SK-N-SH (cell line): ENCODE data around the gene EOGT. TPM values are rescaled to one million over a fixed set of nuclear protein-coding genes. Genes with fewer than 3 reads are reported as not detected.

Experiments used
- CTCF ChIA-PET: fragments of 300-600, 350-600 bp; formaldehyde crosslinking; extraction: SDS; loops from one replicate; lab custom pipeline; 2021; lab: Yijun Ruan, JAX
- POLR2A ChIA-PET: fragments of 350-600 bp; sonication (Branson Sonifier 250); formaldehyde crosslinking; extraction: SDS; loops from one replicate; lab custom pipeline; 2020; ENCODE audit warnings: antibody characterized with exemption, inconsistent platforms; lab: Yijun Ruan, JAX
- DNase-seq: peaks from one replicate; pipeline ENCODE4 v3.0.0; 2012
- H2AFZ ChIP-seq: fragments of 200-600 bp; sonication (generic); 2 replicates; pipeline ENCODE4 v1.8.1; 2016; ENCODE audit warnings: antibody characterized with exemption, mild to moderate bottlenecking, low read depth
- H3F3A ChIP-seq: fragments of 200-600 bp; sonication (generic); replicated peaks from 2 replicates; pipeline ENCODE3; 2016; ENCODE audit warnings: antibody characterized with exemption, mild to moderate bottlenecking; ENCODE audit not compliant: insufficient read depth
- H3K27ac ChIP-seq, 2 experiments: fragments of 200-500 bp in 1 of 2; fragments of 200-600 bp in 1 of 2; sonication (Bioruptor generic) in 1 of 2; sonication (generic), shearing (Covaris generic) in 1 of 2; 2 replicates each; pipeline versions ENCODE4 v1.5.1 to v1.6.1; 2014 to 2016; ENCODE audit warnings: low read depth in 2 of 2, inconsistent platforms in 1 of 2, low read length in 1 of 2, mild to moderate bottlenecking in 1 of 2, mixed read lengths in 1 of 2
- H3K27me3 ChIP-seq: fragments of 200-600 bp; sonication (generic), shearing (Covaris generic); 2 replicates; pipeline ENCODE4 v1.6.1; 2016; ENCODE audit warnings: mixed run types; ENCODE audit not compliant: insufficient read depth
- H3K36me3 ChIP-seq, 2 experiments: fragments of 200-500 bp in 1 of 2; fragments of 200-600 bp in 1 of 2; sonication (Bioruptor generic) in 1 of 2; sonication (generic) in 1 of 2; replicated peaks in 1 of 2; 2 replicates each; pipeline versions ENCODE3 to v1.5.1; 2014 to 2016; ENCODE audit warnings: low read length in 1 of 2, mild to moderate bottlenecking in 1 of 2; ENCODE audit not compliant: insufficient read depth in 2 of 2, control insufficient read depth in 1 of 2
- H3K4me1 ChIP-seq, 2 experiments: fragments of 200-500 bp in 1 of 2; fragments of 200-600 bp in 1 of 2; sonication (Bioruptor generic) in 1 of 2; sonication (generic), shearing (Covaris generic) in 1 of 2; 2 replicates each; pipeline versions ENCODE4 v1.5.1 to v1.6.1; 2014 to 2016; ENCODE audit warnings: low read depth in 1 of 2, low read length in 1 of 2, mixed run types in 1 of 2; ENCODE audit not compliant: insufficient read depth in 2 of 2, control insufficient read depth in 1 of 2
- H3K4me2 ChIP-seq: fragments of 200-600 bp; sonication (generic), shearing (Covaris generic); 2 replicates; pipeline ENCODE4 v1.6.1; 2017; ENCODE audit warnings: mixed run types
- H3K4me3 ChIP-seq, 2 experiments: fragments of 200-500 bp in 1 of 2; fragments of 200-600 bp in 1 of 2; sonication (Bioruptor generic) in 1 of 2; sonication (generic), shearing (Covaris generic) in 1 of 2; 2 replicates each; pipeline versions ENCODE4 v1.5.1 to v1.8.1; 2014 to 2016; ENCODE audit warnings: low read depth in 2 of 2, inconsistent platforms in 1 of 2, low read length in 1 of 2, mild to moderate bottlenecking in 1 of 2, mixed read lengths in 1 of 2, moderate library complexity in 1 of 2
- H3K79me2 ChIP-seq: fragments of 200-600 bp; sonication (generic); 2 replicates; pipeline ENCODE4 v1.8.1; 2017; ENCODE audit warnings: mild to moderate bottlenecking; ENCODE audit not compliant: insufficient read depth
- H3K9ac ChIP-seq: fragments of 200-600 bp; sonication (generic); 2 replicates; pipeline ENCODE4 v1.6.1; 2017; ENCODE audit warnings: mixed run types
- H3K9me2 ChIP-seq: fragments of 200-600 bp; sonication (generic); 2 replicates; pipeline ENCODE4 v1.6.1; 2017; ENCODE audit warnings: mixed run types
- H3K9me3 ChIP-seq: fragments of 200-600 bp; sonication (generic); 2 replicates; pipeline ENCODE4 v1.6.1; 2017; ENCODE audit warnings: mixed run types, mild to moderate bottlenecking, moderate library complexity
- H4K20me1 ChIP-seq: fragments of 200-600 bp; sonication (generic); 2 replicates; pipeline ENCODE4 v1.6.1; 2017; ENCODE audit warnings: mild to moderate bottlenecking, mixed run types; ENCODE audit not compliant: insufficient read depth
- EZH2phosphoT487 ChIP-seq: fragments of 200-600 bp; sonication (generic); IDR thresholded peaks from 2 replicates; pipeline ENCODE4 v1.6.1; 2017; ENCODE audit warnings: low read depth, mixed run types, mild to moderate bottlenecking, antibody characterized with exemption, moderate library complexity, borderline replicate concordance
- FOSL2 ChIP-seq: IDR thresholded peaks from 2 replicates; pipeline ENCODE4 v1.4.0; 2012; ENCODE audit warnings: low read depth, mild to moderate bottlenecking, moderate library complexity, borderline replicate concordance
- FOXJ3 ChIP-seq: sonication (generic); formaldehyde crosslinking; IDR thresholded peaks from 2 replicates; pipeline ENCODE4 v1.5.1; 2020; ENCODE audit warnings: mild to moderate bottlenecking, missing genetic modification reagents
- GABPA ChIP-seq: IDR thresholded peaks from 2 replicates; pipeline ENCODE4 v1.4.0; 2012; ENCODE audit warnings: low read depth, mild to moderate bottlenecking
- MEF2A ChIP-seq: IDR thresholded peaks from 2 replicates; pipeline ENCODE4 v1.4.0; 2012; ENCODE audit warnings: low read depth, borderline replicate concordance
- NRF1 ChIP-seq: IDR thresholded peaks from 2 replicates; pipeline ENCODE4 v1.6.1; 2012; ENCODE audit warnings: low read depth, mild to moderate bottlenecking, low read length
- PBX3 ChIP-seq: IDR thresholded peaks from 2 replicates; pipeline ENCODE4; 2012
- RCOR1 ChIP-seq: fragments of 150-350 bp; IDR thresholded peaks from 2 replicates; pipeline ENCODE4 v1.6.1; 2017; ENCODE audit warnings: antibody characterized with exemption, low read length
- REST ChIP-seq: IDR thresholded peaks from 2 replicates; pipeline ENCODE4 v1.6.1; 2012; ENCODE audit warnings: mild to moderate bottlenecking, low read depth, low read length, moderate library complexity
- RFX5 ChIP-seq: IDR thresholded peaks from 2 replicates; pipeline ENCODE4 v1.6.1; 2012; ENCODE audit warnings: mild to moderate bottlenecking, improper control_type of control experiment, low read length
- SIN3A ChIP-seq: IDR thresholded peaks from 2 replicates; pipeline ENCODE4 v1.6.1; 2012; ENCODE audit warnings: low read depth, mild to moderate bottlenecking, low read length, moderate library complexity, borderline replicate concordance
- SMC3 ChIP-seq: IDR thresholded peaks from 2 replicates; pipeline ENCODE4 v1.6.1; 2012; ENCODE audit warnings: low read depth, low read length, improper control_type of control experiment
- TAF1 ChIP-seq: IDR thresholded peaks from 2 replicates; pipeline ENCODE4 v1.6.1; 2012; ENCODE audit warnings: low read depth, mild to moderate bottlenecking, low read length, moderate library complexity, borderline replicate concordance
- TCF12 ChIP-seq: IDR thresholded peaks from 2 replicates; pipeline ENCODE4 v1.4.0; 2012
- TEAD4 ChIP-seq: IDR thresholded peaks from 2 replicates; pipeline ENCODE4 v1.4.0; 2012; ENCODE audit warnings: mild to moderate bottlenecking, borderline replicate concordance; ENCODE audit not compliant: insufficient read depth
- USF2 ChIP-seq: fragments of 150-350 bp; IDR thresholded peaks from 2 replicates; pipeline ENCODE4 v1.6.1; 2017; ENCODE audit warnings: antibody characterized with exemption, low read length, low read depth, borderline replicate concordance
- WGBS: methylation state at CpG from one replicate; pipeline ENCODE4 v1.1.6; 2017; ENCODE audit warnings: low lambda C conversion rate; 5-methylcytosine and 5-hydroxymethylcytosine counted together
- polyA plus RNA-seq, 3 experiments: library from polyadenylated mRNA; depleted of rRNA; stranded (reverse); fragments of >200 nt; gene quantifications; 2 replicates each; pipeline ENCODE4 v1.2.3, GENCODE V29; 2012
- TF ChIP-seq, protein P1 (sequence below): IDR thresholded peaks from 2 replicates; pipeline ENCODE4 v1.4.0; 2012; ENCODE audit warnings: low read depth, borderline replicate concordance

EOGT gene
- polyA plus RNA-seq, 1 of the 3 experiments (the other 2 are of a cell fraction), result 6.0 TPM

DNA sequence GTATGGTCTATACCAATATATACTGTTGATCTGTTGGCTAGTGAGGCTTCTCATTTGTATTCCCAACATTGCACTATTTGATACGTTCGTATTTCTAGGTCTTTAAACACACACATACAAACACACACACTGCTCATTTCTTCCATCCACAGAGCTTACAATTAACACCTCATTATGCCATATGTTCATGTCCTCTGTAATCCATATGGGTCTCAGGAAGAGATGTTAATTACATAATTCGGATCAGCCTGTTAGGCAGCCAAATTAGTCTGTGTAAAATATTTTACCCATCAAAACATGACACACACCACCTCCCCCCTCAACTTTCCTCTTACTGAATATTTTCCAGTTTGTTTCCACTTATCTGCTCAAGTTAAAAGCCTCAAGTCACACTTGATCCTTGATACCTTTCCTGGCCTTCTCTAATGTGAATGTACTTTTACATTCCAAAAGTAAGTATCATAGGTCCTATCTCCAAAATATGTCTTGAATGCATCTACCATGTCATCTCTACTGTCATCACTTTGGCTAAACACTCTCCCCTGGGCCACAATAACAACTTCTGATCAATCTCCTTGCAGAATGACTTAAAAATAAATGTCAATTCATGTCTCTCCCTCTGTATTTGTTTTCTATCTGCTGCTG lies 28.2 kb downstream of the EOGT start:
- DNase-seq, result no peak
- H3K79me2 ChIP-seq, result no peaks in the 10 kb centered on the region
- 0 out of 4 replicates have a peak, but pooled peaks cover 0 to 3% of the 10 kb centered on the region in 2 experiments for H3K4me1 ChIP-seq
- ChIA-PET POLR2A (no interaction called here), CTCF (interaction anchor here (1.5 kb wide), 1 partner anchor 13 kb away, joined by 4 read pairs; no protein-coding TSS in a partner anchor)
- H4K20me1 ChIP-seq, result no peaks in the 10 kb centered on the region
- H2AFZ ChIP-seq, result no peak overlapping the region
- no peak for TF ChIP-seq RFX5
- no peak for TF ChIP-seq TEAD4
- TF ChIP-seq, protein P1, sequence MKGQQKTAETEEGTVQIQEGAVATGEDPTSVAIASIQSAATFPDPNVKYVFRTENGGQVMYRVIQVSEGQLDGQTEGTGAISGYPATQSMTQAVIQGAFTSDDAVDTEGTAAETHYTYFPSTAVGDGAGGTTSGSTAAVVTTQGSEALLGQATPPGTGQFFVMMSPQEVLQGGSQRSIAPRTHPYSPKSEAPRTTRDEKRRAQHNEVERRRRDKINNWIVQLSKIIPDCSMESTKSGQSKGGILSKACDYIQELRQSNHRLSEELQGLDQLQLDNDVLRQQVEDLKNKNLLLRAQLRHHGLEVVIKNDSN, result no peak
- TF ChIP-seq USF2, result no peak
- TF ChIP-seq RCOR1, result no peak
- no peak for TF ChIP-seq PBX3
- TF ChIP-seq FOSL2, result no peak
- TF ChIP-seq FOXJ3 (CRISPR knock-in tag), result no peak
- TF ChIP-seq MEF2A, result no peak
- no peak for TF ChIP-seq GABPA
- no peak for TF ChIP-seq SMC3
- TF ChIP-seq REST, result no peak
- TF ChIP-seq SIN3A, result no peak
- TF ChIP-seq TAF1, result no peak
- no peak for TF ChIP-seq TCF12
- TF ChIP-seq NRF1, result no peak
- no peak for TF ChIP-seq EZH2phosphoT487
- H3K4me3 ChIP-seq, result no peak overlapping the region
- no peaks in the 10 kb centered on the region for H3K27me3 ChIP-seq
- WGBS, result 100% methylated on average over 2 of the region's 3 CpGs
- H3K27ac ChIP-seq, result no peak overlapping the region
- no peaks in the 10 kb centered on the region for H3K9me3 ChIP-seq
- H3K9me2 ChIP-seq, result no peaks in the 10 kb centered on the region
- H3F3A ChIP-seq, result no peaks in the 10 kb centered on the region
- peaks cover 42 to 63% of the 10 kb centered on the region in 2 experiments for H3K36me3 ChIP-seq
- H3K9ac ChIP-seq, result no peak overlapping the region
- no peak overlapping the region for H3K4me2 ChIP-seq
